GM19324 (cell line): ENCODE results near the gene NCAPG2.
"Not testable (repeated sequence)": the region's sequence is repeated elsewhere in the genome, so short reads cannot be mapped to it uniquely, and the experiment has no call there.

Experiments
- ATAC-seq: cut with Tn5 transposase; IDR thresholded peaks from one replicate; pipeline ENCODE4 v1.9.1; 2021; ENCODE audit warnings: mild to moderate bottlenecking, moderate library complexity; ENCODE audit not compliant: unreplicated experiment, low FRiP score

NCAPG2 gene

GRCh38 chr7:158646766-158647474, 57.7 kb downstream of the NCAPG2 start:
- ATAC-seq, result peak; percentile 48

- no peak for ATAC-seq
Observed at GRCh38 chr7:158645842-158646241, 58.8 kb downstream of the NCAPG2 start.

DNA sequence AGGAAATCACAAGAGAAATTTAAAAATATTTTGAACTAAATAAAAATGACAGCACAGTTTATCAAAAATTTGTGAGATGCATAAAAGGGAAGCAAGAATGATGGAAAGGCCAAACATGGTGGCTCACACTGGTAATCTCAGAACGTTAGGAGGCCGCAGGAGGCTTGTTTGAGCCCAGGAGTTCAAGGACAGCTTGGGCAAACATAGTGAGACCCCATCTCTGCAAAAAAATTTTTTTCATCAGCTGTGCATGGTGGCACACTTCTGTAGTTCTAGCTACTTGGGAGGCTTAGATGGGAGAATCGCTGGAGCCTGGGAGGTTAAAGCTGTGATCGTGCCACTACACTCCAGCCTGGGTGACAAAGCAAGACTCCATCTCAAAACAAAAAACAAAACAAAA, 62.5 kb downstream of the NCAPG2 start:
- ATAC-seq, result no peak

- ATAC-seq, result no peak
Observed at GRCh38 chr7:158638001-158638400, 66.6 kb downstream of the NCAPG2 start.

DNA sequence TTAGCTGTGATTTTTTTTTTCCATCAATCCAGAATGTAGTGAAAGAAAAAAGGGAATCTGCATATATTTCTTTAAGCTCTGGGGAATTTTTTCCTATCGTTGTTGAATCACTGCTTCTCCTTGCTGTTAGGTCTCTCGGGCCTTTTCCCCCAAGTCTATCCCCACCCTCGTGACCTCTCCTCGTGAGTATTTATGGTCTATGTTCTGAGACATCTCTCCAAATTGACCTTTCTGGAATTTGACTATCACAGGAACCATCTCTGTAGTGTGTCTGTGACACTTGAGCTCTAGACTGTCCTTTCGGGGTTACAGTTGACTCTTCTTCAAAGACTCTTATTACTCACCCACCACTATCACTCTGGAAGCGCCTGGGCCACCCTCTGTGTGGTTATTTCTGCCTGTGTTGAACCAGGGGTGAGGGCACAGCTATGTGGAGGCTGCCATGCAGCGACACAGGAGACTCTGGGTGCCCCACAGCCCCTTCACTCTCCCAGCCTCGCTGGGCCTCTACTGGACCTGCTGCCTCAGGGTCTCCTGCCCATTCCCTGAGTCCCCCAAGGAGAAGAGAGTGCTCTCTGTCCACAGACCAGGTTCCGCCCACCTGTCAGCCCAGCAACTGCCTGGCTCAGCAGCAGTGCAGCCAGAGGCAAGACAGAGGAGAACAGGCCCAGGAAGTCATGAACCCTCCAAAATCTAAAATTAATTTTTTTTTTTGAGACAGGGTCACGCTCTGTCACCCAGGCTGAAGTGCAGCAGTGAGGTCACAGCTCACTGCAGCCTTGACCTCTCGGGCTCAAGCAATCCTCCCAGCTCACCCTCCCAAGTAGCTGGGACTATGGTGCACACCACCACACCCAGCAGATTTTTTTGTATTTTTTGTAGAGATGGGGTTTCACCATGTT, 71.3 kb downstream of the NCAPG2 start:
- no peak for ATAC-seq

DNA sequence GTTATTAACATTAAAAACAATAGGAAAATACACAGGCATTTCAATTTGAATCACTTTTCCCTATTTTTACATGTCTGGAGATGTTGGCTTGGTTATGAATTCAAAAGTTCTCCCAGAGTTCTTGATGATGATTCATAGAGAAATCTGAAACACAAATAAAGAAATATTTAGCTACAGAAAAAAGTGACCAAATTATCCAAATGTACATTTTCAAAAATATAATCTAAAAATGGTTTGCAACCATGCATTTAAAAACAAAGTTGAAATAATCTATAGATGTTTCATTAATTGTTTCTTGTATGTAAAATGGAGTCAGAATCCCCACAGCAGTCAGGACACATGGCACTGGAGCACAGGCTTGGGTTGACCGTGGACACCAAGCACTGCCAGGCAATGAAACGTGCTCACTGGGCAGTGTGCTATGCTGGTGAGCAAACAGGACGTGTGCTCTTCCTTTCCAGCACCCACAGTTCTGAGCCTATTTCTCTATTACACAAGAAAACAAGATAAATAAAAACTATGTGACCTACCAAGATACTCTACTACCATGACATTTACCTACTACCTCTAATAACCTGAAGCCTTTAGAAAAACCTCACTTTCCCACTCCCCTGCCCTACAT, 72.9 kb downstream of the NCAPG2 start:
- no peak for ATAC-seq

DNA sequence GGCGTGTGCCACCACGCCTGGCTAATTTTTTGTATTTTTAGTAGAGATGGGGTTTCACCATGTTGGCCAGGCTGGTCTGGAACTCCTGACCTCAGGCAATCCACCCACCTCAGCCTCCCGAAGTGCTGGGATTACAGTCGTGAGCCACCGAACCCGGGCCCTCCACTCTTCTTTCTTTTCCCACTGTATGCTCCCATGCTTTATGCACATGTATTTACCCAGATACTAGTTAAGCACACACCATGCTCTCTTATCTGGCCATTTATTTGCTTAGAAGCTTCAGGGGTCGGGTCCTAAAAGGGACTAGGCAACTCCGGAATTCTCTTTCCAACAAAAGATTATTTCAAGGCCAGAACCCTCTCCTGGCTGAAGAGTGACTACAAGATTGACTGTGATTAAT, 78.3 kb downstream of the NCAPG2 start:
- ATAC-seq, result not testable (repeated sequence)

GRCh38 chr7:158623241-158623640, 81.4 kb downstream of the NCAPG2 start:
- ATAC-seq, result no peak

- no peak for ATAC-seq
Observed at GRCh38 chr7:158620839-158621441, 83.7 kb downstream of the NCAPG2 start.

DNA sequence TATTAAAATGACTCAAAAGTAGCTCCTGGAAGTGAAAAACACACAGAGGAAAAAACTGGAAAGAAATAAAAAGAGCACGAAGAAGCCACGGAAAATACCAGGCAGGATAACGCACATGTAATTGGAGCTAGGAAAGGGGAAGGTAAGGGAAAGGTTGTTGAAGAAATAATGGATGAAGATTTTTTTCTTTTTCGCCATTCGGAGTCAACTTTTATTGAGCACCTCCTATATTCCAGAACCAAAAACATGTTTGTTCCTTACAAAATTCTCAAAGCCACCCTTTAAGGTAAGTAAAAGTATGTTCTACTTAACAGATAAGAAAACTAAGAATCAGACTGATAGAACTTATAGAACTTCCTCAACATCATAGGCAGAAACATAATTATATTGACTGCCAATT, 84.2 kb downstream of the NCAPG2 start:
- ATAC-seq, result no peak

- no peak for ATAC-seq
Observed at GRCh38 chr7:158618745-158619140, 85.9 kb downstream of the NCAPG2 start.

DNA sequence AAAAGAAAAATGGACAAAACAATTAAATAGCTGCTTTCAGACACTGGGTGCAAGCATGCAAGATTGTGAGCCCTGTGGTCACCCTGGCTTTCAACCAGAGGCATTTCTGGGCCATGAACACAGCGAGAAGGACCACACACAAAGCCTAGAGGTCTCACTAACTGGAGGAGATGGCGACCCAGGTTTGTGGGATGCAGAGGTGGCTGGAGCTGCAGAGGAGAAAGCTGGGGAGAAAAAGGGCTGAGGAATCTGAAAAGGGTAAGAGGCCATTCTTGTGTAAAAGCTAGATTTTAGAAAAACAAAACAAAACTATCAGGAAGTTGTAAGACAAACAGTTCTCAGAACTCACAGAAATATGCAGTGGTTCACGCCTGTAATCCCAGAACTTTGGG, 86.9 kb downstream of the NCAPG2 start:
- ATAC-seq, result no peak

GRCh38 chr7:158616050-158616449, 88.6 kb downstream of the NCAPG2 start:
- ATAC-seq, result no peak

GRCh38 chr7:158614700-158615099, 89.9 kb downstream of the NCAPG2 start:
- ATAC-seq, result no peak

- peak; percentile 91 for ATAC-seq
Observed at GRCh38 chr7:158613481-158613880, 91.1 kb downstream of the NCAPG2 start.

- ATAC-seq, result no peak
Observed at GRCh38 chr7:158612546-158612945, 92.1 kb downstream of the NCAPG2 start.

DNA sequence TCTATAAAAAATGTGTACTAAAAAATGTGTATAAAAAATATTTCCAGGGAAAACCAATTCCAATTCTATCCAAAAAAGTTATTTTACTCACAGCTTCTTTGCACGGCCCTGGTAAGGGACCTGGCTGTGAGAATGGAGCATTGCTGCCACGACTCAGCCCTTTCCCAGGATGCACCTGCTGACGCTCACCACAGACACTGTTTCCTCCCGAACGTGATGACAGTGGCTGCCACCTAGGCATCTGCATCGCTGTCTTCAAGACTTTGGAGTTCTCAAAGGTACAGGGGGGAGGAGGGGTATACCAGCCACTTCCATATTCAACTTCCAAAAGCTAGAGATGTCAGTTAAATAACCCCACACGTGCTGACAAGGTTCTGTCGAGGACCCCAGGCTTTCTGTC, 93.1 kb downstream of the NCAPG2 start:
- no peak for ATAC-seq

- no peak for ATAC-seq
Observed at GRCh38 chr7:158609313-158609974, 95.2 kb downstream of the NCAPG2 start.

- ATAC-seq, result no peak
Observed at GRCh38 chr7:158607563-158607962, 97.0 kb downstream of the NCAPG2 start.

- no peak for ATAC-seq
Observed at GRCh38 chr7:158606671-158607424, 97.8 kb downstream of the NCAPG2 start.
